ENCODE data around the gene GRIN2B.

DNA sequence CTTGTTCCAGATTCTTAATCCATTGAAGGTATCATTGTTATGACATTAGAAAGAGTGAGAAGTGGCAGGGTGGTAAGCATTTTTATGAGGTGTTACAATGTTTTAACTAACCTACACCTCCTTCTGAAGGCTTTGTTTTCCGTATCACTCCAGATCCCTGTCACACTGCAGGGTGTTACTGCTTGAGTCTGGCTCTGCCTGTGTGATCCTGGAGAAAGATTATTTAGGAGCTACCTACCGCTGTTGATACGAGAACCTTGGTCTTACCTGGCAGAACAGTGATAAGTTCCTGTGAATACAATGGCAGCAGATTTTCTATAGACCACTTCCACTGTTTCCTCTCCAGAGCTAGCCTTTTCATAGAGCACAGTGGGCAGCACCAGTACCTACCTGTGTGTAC lies 36.2 kb downstream of the GRIN2B start:
- TF ChIP-seq, protein P1, sequence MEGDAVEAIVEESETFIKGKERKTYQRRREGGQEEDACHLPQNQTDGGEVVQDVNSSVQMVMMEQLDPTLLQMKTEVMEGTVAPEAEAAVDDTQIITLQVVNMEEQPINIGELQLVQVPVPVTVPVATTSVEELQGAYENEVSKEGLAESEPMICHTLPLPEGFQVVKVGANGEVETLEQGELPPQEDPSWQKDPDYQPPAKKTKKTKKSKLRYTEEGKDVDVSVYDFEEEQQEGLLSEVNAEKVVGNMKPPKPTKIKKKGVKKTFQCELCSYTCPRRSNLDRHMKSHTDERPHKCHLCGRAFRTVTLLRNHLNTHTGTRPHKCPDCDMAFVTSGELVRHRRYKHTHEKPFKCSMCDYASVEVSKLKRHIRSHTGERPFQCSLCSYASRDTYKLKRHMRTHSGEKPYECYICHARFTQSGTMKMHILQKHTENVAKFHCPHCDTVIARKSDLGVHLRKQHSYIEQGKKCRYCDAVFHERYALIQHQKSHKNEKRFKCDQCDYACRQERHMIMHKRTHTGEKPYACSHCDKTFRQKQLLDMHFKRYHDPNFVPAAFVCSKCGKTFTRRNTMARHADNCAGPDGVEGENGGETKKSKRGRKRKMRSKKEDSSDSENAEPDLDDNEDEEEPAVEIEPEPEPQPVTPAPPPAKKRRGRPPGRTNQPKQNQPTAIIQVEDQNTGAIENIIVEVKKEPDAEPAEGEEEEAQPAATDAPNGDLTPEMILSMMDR (IDR thresholded peaks at IDR 0.05; ENCODE audit: extremely low read depth in 1 of 2, insufficient read depth in 1 of 2, low read depth in 1 of 2, low read length in 2 of 2), result no peak
- TF ChIP-seq EZH2 (IDR thresholded peaks at IDR 0.05; ENCODE audit: borderline replicate concordance, low read depth, low read length, severe bottlenecking), result no peak
- TF ChIP-seq MYC (IDR thresholded peaks at IDR 0.05; ENCODE audit: low read depth, low read length), result no peak
- TF ChIP-seq POLR2A (IDR thresholded peaks at IDR 0.05; ENCODE audit: low read depth, low read length), result no peak
- TF ChIP-seq POLR2AphosphoS5 (IDR thresholded peaks at IDR 0.05; ENCODE audit: insufficient read depth, low read depth, low read length), result no peak
